ENCODE measurements around the gene EVPLL. TPM values are rescaled to one million over a fixed set of nuclear protein-coding genes. Genes with fewer than 3 reads are reported as not detected.
"Not testable (repeated sequence)": the region's sequence is repeated elsewhere in the genome, so short reads cannot be mapped to it uniquely, and the experiment has no call there.

The EVPLL gene
- total RNA-seq, result 0.14 TPM

DNA sequence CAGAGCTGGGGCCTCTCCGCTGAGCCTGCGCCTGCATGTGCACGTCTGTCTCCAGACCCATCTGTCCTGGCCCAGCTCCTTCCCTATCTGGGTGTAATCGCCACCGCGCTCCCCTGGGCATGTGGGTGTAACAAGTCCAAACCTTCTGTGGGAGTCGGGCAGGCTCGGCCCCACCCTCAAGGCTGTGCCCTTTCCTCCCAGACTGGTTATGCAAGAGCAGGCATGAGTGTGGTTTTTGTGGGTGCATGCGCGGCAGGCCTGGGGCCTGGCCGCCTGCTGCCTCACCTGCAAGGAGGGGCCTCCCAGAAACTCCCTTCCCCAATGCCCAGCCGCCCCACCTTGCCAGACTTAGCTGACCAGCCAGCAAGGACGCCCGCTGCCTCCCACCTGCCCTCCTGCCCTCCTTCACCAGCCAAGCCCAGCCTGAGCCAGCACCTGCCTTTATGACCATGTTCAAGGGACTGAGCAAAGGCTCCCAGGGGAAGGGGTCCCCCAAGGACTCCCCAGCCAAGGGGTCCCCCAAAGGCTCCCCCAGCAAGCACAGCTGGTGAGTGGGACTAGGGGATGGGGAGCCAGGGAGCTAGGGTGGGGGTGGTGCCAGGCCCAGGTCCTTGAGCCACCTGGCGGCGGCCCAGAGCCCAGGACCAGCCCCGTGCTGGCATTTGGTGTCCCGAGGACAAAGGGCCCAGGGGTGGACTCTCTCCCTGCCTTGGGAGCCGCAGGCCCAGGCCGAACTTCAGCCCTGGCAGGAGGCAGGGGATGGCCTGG, at the start of gene EVPLL:
TSS of gene EVPLL (plus strand) at position 342 of the 768 bp plus-strand sequence. CDS start 3,160 bp downstream, outside the sequence.
- DNase-seq (ENCODE audit: low spot score), result peak; percentile 45

- DNase-seq (ENCODE audit: low spot score), result no peak
Measured at GRCh38 chr17:18328643-18329204, 48.9 kb upstream of the EVPLL start.

- no peak for DNase-seq (ENCODE audit: low spot score)
Measured at GRCh38 chr17:18331879-18332278, 45.7 kb upstream of the EVPLL start.

DNA sequence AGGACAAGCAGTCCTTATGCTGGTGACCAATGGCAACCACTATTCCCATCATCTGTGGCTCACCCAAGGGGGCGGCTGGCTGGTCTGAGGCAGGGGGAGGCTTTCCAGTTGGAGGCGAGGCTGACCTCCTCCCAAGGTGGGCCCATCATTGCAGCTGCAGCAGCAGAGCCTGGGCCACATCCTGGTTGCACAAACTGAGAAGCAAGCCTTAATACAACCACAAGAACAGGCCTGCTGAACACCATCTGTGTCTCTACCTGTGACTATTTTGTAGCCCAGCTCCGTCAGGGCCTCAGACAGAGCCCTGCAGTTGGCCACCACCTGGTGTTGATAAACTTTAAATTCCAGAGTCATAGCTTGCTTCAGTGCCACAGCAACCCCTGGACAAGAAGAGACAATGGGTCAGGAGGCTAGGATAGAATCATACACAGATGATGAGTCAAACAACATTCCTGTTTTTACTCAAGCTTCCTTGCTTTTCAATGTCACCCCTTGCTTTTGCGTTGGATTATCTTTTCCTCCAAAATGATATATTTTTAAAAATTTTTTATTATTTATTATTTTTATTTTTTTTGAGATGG, 44.6 kb upstream of the EVPLL start:
- DNase-seq (ENCODE audit: low spot score), result no peak

DNA sequence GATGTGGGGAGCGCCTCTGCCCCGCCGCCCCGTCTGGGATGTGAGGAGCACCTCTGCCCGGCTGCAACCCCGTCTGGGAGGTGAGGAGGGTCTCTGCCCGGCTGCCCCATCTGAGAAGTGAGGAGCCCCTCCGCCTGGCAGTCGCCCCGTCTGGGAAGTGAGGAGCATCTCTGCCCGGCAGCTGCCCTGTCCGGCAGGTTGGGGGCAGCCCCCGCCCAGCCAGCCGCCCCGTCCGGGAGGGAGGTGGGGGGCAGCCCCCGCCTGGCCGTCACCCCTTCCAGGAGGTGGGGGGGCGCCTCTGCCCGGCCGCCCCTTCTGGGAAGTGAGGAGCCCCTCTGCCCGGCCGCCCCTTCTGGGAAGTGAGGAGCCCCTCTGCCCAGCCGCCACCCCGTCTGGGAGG, 39.4 kb upstream of the EVPLL start:
- not testable (repeated sequence) for DNase-seq (ENCODE audit: low spot score)

DNA sequence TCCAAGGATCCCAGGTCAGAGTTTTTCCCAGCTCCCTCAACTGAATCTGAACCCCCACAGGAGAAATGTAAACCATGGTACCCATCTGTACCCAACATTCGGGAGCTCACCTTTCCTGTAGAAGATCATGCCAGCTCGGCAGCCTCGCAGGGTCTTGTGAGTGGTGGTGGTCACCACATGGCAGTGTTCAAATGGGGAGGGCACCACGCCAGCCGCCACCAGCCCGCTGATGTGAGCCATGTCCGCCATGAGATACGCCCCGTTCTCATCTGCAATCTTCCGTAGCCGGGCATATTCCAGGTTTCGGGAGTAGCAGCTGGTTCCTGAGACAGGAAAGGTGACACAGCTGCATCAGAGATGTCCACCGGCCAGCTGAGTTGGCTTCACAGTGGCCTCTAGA, 37.6 kb upstream of the EVPLL start:
- no peak for DNase-seq (ENCODE audit: low spot score)

- DNase-seq (ENCODE audit: low spot score), result no peak
Measured at GRCh38 chr17:18344021-18344420, 33.6 kb upstream of the EVPLL start.

DNA sequence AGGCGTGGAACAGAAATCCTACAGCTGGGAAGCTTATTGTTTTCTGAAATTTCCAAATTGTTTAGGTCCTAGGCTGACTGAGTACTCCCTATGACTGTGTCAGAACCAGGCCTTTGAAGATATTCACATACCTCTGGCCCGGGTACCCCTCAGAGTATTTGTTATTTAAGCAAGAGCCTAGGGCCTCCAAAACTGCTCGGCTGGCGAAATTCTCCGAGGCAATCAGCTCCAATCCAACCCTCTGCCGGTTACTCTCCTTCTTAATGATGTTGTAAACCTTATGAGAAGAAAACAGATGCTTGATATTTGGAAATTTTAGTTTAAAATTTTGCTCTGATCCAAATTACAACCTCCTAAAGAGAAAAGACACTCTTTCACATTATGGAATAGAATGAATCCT, 24.0 kb upstream of the EVPLL start:
- DNase-seq (ENCODE audit: low spot score), result no peak

- peak; percentile 45 for DNase-seq (ENCODE audit: low spot score)
Measured at GRCh38 chr17:18356624-18357023, 21.0 kb upstream of the EVPLL start.

DNA sequence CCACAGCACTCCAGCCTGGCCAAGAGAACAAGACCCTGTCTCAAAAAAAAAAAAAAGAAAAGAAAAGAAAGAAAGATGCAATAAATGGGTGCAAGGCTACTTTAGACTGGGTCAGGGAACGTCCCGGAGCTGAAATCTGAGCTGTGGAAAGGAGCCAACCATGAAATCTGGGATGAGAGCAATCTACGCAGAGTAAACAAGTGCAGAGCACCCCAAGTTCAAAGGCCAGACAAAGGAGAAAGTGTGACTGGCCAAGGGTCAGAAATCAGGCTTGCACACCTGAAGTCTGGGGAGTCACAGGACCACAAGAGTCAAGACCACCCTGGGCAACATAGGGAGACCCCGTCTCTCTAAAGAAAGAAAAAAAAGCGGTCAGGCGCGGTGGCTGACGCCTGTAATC, 17.1 kb upstream of the EVPLL start:
- DNase-seq (ENCODE audit: low spot score), result no peak

GRCh38 chr17:18361837-18362697, 15.5 kb upstream of the EVPLL start:
- DNase-seq (ENCODE audit: low spot score), result no peak

DNA sequence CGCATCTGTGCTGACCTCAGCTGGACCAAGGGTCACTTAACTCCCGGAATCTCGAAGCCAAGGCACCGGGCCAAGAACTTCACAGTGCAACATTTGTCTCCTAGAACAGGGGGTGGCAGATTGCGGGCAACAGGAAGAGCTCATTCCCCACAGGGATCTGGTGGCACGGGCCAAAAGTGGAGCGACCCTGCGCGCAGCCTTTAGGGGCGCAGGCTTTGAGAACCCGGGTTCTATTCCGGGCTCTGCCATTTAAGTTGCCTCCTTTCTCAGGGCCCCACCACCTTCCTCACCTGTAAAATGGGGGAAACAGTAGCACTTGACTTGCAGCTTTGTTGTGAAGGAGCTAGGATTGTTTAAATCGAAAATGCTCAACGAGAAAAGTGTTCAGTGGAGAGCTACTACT, 14.9 kb upstream of the EVPLL start:
- DNase-seq (ENCODE audit: low spot score), result peak; percentile 57

- peak; percentile 95 for DNase-seq (ENCODE audit: low spot score)
Measured at GRCh38 chr17:18363101-18364049, 14.2 kb upstream of the EVPLL start, which contains the start of gene SHMT1. TSS of gene SHMT1 (minus strand) at chr17:18363550. CDS start at chr17:18355981, 7,569 bp downstream.

- no peak for DNase-seq (ENCODE audit: low spot score)
Measured at GRCh38 chr17:18364166-18364565, 13.4 kb upstream of the EVPLL start.

GRCh38 chr17:18368946-18369345, 8.6 kb upstream of the EVPLL start:
- DNase-seq (ENCODE audit: low spot score), result no peak

DNA sequence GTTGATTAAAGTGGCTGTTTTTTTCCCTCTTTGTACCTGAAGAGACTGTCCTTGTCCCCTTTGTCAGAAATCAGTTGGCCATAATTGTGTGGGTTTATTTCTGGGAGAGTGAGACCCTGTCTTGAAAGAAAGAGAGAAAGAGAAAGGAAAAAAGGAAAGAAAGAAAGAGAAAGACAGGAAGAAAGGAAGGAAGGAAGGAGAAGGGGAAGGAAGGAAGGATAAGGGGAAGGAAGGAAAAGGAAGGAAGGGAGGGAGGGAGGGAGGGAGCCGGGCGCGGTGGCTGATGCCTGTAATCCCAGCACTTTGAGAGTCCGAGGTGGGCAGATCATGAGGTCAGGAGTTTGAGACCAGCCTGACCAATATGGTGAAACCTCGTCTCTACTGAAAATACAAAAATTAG, 6.8 kb upstream of the EVPLL start:
- DNase-seq (ENCODE audit: low spot score), result no peak

GRCh38 chr17:18371455-18371854, 6.1 kb upstream of the EVPLL start:
- DNase-seq (ENCODE audit: low spot score), result no peak

DNA sequence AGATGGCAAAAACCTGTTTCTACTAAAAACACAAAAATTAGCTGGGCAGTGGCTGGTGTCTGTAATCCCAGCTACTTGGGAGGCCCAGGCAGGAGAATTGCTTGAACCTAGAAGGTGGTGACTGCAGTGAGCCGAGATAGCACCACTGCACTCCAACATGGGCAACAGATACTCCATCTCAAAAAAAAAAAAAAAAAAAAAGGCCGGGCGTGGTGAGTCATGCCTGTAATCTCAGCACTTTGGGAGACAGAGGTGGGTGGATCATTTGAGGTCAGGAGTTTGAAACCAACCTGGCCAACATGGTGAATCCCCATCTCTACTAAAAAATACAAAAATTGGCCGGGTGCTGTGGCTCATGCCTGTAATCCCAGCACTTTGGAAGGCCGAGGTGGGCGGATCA, 4.4 kb upstream of the EVPLL start:
- not testable (repeated sequence) for DNase-seq (ENCODE audit: low spot score)

DNA sequence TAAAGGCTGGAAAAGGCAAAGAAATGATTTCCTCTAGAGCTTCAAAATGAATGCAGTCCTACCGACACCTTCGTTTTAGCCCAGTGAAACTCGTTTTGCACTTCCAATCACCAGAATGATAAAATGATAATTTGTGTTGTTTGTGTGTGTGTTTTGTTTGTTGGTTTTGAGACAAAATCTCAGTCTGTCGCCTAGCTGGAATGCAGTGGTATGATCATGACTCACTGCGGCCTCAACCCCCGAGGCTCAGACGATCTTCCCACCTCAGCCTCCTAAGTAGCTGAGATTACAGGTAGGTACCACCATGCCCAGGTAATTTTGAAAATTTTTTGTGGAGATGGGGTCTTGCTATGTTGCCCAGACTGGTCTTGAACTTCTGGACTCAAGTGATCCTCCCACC, 3.4 kb upstream of the EVPLL start:
- DNase-seq (ENCODE audit: low spot score), result no peak

- no peak for DNase-seq (ENCODE audit: low spot score)
Measured at GRCh38 chr17:18378205-18378505, 577 bp downstream of the EVPLL start.

DNA sequence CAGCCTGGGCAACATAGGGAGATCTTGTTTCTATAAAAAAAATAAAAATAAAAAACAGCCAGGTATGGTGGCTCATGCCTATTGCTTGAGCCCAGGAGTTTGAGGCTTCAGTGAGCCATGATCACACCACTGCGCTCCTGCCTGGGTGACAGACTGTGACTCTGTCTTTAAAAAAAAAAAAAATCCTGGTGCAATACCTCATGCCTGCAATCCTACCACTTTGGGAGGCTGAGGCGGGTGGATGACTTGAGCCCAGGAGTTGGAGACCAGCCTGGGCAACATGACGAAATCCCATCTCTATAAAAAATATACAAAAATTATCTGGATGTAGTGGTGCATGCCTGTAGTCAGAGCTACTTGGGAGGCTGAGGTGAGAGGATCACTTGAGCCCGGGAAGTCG, 1.0 kb downstream of the EVPLL start:
- not testable (repeated sequence) for DNase-seq (ENCODE audit: low spot score)
